Fibroblast of skin of back (primary cell): ENCODE measurements around the gene IL31. TPM values are rescaled to one million over a fixed set of nuclear protein-coding genes. Genes with fewer than 3 reads are reported as not detected.
"Not testable (repeated sequence)": the region's sequence is repeated elsewhere in the genome, so short reads cannot be mapped to it uniquely, and the experiment has no call there.

Experiments
- DNase-seq: peaks from one replicate; pipeline ENCODE4 v3.0.0-alpha.2; 2013
- polyA plus RNA-seq, 2 experiments: library from polyadenylated mRNA; unstranded; fragments of 120-200 nt; gene quantifications; one replicate each; pipeline ENCODE4 v1.2.1, GENCODE V29; 2013; ENCODE audit not compliant: insufficient read length in 2 of 2

Gene IL31
- not detected for polyA plus RNA-seq (2013, experiment 1 of 2; ENCODE audit: insufficient read length)
- not detected for polyA plus RNA-seq (2013, experiment 2 of 2; ENCODE audit: insufficient read length)

DNA sequence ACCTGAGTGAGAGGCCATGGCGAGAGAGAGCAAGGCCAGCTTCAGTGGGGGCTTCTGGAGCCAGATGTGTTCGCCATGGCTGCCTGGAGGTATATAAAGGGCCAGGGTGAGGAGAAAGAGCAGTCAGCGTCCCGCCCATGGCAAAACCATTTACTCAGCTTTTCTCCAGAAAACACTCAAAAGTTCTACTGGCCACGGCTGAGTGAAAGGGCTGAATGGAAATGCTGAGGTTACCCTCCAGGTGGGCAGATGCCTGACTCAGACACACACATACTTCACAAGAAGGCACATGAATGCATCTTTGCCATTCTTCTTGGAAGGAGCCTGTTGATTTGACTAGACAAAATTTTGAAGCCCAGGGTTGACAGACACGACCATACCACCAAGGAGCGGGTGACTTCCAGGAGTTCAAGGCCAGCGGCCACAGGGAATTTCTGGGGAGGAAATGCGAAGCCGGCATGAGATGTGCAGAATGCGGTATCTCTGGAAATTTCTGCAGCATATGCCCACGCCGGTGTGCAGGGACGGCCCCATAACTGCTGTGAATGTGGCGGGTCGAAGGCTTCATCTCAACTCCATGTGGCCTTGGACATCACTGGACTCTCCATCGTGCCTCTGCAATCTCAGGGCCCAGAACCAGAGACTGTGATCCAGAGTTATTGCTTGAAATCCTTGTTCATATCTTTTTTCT is at the start of gene IL31:
Gene IL31 (minus strand): TSS at position 67 of the 691 bp plus-strand sequence. CDS start 49 bp downstream, at position 18.
- DNase-seq = no peak

DNA sequence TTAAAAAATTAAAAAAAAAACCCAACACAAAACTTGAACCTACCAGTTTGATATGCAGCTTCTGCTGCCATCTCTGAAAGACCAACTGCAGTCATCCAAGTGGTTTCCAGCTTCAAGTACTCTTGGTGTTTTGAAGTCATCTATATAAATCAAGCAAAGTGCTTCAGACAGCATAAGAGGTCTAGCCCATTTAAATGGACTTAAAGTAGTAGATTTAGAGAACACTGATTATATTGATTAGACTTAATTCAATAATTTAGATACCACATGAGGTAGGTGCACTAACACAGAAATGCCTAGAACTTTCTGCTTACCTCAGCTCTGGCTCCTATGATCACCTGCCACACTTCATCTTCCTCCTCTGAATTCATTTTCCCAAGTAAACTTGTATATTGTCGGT is 42.4 kb upstream of the IL31 start:
- no peak for DNase-seq

DNA sequence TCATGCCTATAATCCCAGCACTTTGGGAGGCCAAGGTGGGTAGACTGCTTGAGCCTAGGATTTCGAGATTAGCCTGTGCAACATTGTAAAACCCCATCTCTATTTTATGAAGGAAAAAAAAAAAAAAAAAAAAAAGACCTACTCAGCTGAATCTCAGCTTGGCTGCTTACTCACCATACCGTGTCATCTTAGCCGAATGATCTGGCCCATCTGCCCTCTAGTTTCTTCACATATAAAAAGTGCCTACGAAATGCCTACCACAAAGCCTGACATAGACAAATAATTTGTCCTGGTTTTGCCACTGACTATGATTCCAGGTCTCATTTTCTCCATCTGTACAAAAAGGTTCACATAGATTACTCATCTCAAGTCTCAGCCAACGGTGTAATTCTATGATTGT is 41.8 kb upstream of the IL31 start:
- no peak for DNase-seq

DNA sequence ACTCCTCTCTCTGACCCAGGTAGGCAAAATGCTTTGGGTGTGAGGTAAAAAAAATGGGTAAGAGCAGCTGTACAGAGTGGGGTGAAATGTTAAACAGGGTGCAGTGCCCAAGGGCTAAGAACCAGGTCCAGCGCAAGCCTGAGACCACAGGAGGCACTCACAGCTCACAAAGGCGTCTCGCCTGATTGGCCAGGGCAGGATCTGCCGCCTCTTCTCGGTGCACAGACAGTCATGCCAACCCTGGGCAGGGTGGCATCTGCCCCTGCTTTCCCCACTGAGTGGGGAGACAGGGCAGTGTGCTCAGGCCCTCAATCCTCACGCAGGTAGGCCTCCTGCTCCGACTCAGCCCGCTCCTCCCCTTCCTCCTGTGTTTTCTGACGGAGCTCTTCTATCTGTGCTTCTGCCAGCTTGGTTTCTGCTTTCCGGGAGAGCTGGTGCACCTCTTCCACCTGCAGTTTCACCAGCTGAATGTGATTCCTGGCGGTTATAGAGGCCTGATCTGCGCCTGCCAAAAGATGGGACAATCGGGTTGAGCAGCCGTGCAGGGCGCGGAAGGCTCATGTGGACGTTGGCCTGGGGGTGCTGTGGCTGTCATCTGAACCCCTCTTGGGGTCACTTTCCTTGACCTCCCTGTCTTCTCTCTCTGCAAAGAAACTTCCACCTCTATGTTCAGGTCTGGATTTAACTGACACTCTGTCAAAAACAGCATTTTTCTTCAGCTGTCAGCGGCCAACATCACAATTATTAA is 34.2 kb upstream of the IL31 start:
- DNase-seq = no peak

DNA sequence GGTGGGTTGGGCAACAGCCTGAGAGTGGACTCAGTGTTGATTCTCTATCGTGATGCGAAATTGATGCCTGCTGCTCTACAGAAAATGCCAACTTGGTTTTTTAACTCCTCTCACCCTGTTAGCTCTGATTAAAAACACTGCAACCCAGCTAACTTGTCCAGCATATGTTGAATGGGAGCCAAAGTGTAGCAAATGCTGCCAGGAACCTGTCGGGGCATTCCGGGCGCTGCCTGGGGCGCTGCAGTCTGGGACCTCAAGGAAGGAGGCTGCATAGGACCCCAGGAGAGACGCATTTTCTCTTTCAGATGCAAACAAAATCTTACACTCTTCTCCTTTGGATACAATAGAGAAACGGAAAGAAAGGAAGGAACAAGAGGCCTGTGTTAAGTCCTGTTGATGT is 33.4 kb upstream of the IL31 start:
- no peak for DNase-seq

DNA sequence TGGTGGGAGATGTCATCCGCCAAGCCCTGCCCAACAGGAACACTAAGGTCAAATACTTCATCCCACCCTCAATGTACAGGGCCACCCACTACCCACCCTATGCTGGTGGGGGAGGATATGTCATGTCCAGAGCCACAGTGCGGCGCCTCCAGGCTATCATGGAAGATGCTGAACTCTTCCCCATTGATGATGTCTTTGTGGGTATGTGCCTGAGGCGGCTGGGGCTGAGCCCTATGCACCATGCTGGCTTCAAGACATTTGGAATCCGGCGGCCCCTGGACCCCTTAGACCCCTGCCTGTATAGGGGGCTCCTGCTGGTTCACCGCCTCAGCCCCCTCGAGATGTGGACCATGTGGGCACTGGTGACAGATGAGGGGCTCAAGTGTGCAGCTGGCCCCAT is 33.0 kb upstream of the IL31 start:
- DNase-seq = no peak

DNA sequence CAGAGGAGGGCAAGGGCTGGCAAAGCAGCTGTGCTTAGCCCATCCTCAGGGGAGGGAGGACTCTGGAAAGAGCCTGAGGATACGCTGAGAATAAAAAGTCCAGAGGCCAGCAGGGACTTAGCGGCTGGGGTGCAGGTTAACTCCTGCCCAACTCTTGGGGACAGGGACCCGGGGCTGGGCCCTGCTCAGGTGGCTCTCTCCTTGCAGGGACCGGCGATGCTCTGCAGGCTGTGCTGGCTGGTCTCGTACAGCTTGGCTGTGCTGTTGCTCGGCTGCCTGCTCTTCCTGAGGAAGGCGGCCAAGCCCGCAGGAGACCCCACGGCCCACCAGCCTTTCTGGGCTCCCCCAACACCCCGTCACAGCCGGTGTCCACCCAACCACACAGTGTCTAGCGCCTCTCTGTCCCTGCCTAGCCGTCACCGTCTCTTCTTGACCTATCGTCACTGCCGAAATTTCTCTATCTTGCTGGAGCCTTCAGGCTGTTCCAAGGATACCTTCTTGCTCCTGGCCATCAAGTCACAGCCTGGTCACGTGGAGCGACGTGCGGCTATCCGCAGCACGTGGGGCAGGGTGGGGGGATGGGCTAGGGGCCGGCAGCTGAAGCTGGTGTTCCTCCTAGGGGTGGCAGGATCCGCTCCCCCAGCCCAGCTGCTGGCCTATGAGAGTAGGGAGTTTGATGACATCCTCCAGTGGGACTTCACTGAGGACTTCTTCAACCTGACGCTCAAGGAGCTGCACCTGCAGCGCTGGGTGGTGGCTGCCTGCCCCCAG is 32.3 kb upstream of the IL31 start:
- DNase-seq = no peak

DNA sequence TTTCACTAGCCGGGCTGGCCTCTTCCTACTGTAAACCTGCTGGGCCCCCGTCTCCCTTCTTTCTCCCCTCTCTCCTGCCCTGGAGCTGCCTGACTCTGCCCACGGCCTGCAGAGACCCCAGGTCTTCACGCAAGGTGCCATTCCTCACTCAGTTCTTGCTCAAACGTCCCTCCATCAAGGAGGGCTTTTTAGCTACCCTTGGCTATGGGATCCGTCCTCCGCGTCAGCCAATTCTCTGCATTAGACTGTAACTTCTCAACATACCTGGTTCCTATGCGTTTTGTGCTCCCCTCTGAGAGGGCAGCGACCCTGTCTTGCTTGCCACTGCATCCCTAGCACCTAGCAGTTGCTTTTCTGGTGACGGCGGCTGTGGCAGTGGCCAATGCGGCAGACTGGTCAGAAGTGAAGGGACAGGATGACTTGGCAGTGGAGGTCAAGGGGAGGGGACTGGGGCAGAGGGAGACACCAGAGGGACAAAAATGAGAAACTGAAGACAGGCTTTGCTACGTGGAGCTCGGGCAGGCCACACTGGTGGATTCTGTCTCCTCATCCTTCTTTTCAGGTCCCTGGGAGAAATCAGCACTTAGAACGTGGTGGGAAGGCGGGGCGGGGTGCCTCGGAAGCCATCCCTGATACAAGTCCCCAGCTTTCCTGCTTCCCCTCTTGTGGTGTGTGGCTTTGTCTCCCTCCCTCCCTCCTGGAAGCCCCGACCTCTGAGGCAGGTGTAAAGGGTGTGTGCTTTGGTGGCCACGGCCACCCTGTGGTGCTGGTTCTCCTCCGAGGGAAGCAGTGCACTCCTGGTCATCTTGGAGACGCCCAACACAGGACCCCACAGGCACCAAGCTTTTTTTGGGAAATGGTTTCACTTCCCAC is 31.3 kb upstream of the IL31 start:
- no peak for DNase-seq

DNA sequence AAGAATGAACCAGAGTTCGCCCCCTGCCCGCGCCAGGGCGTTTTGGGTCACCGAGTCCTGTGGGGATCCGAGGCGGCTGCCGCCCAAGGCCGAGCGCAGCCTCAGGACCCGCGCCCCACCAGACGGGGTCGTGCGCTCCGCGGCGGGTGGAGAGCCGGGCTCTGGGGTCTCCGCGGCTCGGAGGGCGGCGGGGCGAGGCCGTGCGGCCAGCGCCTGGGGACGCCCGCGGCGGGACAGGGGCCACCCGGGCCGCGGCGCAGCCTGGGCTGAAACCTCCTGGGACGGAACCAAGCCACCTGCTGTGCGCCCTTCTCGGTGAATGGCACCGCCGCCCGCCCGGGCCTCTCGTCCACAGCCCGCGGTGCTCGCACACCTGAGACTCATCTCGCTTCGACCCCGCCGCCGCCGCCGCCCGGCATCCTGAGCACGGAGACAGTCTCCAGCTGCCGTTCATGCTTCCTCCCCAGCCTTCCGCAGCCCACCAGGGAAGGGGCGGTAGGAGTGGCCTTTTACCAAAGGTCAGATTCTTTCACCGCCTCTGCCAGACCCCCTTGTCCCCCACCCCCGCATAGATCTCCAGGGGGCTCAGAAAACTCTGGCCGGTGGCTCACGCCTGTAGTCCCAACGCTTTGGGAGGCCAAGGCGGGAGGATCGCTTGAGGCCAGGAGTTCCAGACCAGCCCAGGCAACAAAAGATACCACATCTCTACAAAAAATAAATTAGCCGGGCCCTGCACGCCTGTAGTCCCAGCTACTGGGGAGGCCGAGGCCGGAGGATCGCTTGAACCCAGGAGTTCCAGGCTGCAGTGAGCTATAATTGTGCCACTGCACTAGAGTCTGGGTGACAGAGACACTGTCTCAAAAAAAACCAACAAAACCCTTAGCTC is 30.4 kb upstream of the IL31 start:
- no peak for DNase-seq

DNA sequence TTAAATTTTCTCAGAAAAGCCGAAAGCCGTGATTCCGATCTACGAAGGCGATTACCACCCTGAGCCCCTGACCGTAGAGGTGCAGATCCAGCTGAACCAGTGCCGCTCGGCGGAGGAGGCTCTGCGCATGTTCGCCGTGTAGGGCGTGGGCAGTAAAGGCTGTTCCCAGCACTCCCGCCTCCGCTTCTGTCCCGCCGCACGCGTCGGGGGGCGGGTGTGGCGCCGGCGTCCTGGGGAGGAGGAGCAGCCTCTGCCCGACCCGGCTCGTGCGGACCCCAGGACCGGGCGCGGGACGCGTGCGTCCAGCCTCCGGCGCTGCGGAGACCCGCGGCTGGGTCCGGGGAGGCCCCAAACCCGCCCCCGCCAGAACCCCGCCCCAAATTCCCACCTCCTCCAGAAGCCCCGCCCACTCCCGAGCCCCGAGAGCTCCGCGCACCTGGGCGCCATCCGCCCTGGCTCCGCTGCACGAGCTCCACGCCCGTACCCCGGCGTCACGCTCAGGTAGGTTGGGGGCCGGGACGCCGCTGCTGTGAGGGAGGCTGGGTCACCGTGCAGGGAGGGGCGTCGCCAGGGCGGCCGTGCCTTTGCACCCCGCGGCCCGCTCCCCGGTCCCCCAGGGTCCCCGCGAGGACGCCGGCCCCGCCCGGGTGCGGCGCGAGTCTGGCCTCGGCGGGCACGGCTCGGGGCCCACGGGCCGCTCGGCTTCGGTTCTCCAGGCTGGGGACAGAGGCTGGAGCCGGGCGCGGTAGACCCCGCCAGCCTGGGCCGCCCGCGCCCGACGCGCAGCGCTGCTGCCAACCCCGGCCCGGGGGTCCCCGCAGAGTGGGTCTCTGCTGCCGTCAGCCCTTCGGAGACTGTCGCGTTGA is 29.5 kb upstream of the IL31 start, which contains the start of gene B3GNT4:
Gene B3GNT4 (plus strand): TSS at position 409 of the 866 bp plus-strand sequence. CDS start 910 bp downstream, outside the sequence.
- peak; percentile 56 for DNase-seq

DNA sequence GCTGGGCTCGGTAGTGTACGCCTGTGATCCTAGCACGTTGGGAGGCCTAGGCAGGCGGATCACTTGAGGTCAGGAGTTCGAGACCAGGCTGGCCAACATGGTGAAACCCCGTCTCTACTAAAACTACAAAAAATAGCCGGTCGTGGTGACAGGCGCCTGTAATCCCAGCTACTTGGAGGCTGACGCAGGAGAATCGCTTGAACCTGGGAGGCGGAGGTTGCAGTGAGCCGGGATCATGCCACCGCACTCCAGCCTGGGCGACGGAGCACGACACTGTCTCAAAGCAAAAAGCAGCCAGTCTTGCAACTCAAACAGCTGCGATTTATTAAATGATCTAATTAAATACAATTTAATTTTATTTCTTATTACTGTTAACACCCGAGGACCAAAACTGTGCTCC is 28.8 kb upstream of the IL31 start:
- not testable (repeated sequence) for DNase-seq

DNA sequence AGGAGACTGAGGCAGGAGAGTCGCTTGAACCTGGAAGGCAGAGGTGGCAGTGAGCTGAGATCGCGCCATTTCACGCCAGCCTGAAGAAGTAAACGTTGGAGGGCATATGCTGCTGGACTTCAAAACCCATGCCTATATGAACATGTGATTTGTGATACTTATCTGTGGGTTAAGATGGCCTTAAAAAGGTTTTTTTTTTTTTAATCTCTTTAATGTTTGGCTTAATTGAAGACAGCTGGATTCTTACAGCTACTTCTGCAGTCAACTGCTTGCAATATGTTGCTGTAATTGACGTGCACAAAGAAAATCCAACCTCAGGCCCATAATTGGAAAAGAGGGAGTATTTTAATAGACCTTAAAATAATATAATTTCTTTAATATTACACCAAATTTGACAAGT is 28.0 kb upstream of the IL31 start:
- DNase-seq = no peak

DNA sequence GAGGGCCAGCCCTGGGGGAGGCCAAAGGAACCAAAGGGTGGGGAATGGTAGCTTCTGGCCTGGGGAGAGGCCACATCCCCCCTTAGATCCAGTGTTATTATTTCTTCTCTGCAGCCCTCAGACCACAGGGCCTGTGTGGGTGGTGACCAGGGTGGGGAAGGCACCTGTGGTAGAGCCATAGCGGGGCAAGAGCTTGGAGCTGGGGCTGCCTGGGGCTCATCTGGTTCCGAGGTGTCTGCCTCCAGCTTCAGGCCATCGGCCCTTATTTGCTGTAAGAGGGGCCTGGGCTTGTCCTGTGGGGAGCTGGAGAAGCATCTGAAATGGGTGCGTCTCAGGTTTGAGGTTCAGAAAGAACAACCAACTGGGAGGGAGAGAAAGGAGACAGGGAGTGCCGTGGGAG is 27.4 kb upstream of the IL31 start:
- DNase-seq = no peak

DNA sequence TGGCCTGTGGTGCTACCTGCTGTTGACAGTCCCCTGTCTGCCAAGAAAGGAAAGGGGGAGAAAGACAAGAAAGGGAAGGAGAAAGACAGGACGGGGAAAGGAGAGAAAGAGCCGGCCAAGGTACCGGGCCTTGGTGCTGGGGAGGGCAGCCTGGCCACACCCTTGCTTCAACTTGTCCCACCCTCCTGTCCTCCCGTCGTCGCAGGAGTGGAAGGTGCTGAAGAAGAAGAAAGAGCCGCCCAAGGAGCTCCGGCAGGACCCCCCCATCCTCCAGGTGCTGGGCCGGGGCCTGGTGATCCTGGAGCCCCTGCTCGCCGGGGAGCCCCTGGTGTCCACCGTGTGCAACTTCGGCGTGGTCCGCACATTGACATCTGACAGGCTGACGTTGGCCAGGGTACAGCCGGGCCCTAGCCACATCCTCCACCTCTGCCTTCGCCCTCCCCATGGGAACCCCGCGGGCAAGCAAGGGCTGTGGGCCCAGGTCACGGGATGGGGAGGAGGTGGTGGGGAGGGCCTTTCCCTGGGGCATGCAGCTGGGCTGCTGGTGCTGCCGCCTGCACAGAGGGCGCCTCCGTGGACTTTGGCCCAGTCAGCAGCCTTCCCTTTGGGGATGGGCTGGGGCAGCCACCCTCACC is 26.6 kb upstream of the IL31 start:
- no peak for DNase-seq

DNA sequence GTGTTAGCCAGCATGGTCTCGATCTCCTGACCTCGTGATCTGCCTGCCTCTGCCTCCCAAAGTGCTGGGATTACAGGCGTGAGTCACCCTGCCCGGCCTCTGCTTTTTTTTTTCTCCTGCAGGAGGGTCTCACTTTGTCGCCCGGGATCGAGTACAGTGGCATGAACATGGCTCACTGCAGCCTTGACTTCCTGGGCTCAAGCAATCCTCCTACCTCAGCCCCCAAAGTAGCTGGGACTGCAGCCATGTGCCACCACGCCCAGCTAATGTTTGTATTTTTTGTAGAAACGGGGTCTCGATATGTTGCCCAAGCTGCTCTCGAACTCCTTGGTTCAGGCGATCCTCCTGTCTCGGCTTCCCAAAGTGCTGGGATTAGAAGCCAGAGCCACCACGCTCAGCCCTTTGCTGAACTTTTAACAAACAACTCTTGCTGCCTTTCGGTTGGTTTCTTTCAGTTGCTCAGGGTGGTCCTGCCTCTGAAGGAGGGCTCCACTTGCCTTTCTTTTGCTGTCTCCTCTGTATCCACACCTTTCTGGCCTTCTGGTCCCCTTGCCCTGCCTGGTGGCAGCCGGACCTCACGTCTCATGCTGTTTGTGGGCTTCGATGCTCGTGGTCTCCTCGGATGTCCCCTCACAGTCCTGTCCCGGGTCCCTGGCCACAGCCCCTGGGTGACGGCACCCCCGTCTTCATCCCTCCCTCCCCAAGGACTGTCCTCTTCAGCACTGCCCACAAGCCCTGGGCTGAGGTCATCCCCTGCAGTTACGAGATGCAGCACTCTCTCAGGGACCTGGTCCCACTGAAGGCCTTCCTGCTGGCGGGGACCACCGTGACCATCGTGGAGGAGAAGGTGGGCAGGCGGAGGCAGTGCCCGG is 25.7 kb upstream of the IL31 start:
- DNase-seq = no peak

DNA sequence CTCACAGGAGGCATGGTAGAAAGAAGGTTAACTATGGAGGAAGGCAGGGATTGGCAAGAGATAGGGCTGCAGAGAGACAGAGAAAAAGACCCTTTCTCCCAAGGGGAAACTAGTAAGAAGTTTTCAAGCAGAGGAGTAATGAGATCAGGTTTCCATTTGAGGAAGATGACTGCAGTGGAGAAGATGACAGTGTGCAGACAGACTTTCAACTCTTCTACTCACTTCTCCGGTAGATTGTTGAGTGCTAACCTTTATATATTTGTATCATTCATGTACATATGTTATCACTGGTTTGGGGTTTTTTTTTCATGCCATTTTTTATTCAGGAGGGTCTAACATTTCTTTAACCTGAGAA is 23.6 kb upstream of the IL31 start:
- DNase-seq = no peak

DNA sequence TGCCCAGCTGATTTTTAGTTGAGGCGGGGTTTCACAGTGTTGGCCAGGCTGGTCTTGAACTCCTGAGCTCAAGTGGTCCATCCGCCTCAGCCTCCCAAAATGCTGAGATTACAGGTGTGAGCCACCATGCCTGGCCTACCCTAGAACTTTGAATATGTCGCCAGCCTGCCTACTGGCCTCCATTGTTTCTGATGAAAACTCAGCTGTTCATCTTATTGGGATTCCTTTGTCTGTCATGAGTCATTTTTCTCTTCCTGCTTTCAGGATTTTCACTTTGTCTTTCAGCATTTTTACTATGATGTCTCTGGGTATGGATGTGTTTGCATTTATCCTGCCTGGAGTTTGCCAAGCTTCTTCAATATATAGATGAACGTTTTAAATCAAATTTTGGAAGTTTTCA is 21.4 kb upstream of the IL31 start:
- DNase-seq = no peak

DNA sequence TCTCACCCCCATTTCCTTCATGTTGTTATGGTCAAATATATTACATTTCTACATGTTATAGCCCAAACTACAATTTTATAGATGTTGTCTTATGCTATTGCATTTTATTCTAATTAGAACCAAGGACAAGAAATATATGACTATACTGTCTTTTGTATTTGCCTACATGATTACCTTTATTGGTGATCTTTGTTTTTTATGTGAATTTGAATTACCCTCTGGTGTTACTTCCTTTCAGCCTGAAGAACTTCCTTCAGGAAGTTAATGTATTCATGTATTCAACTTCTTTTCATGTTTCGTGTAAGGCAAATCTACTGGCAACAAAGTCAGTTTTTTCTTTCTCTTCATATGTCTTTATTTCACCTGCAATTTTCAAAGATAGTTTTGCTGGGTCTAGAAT is 20.8 kb upstream of the IL31 start:
- no peak for DNase-seq

DNA sequence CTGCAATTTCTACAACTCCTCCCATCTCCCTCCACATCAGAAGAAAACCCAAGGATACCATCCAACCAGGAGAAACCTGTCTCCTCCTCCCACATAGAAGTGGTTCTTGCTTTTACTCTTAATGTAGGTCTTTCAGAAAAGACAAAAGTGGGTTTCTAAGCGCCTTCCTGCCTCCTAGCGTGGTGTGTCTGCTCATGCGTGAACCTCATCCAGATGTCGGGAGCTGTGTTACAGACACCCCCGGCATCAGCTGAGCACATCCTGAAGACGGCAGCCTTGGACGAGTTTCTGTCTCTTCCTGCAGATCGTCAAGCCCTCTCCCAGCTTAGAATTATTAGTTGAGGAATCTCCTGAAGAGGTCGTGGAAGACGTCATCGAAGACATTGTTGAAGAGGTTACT is 18.4 kb upstream of the IL31 start:
- no peak for DNase-seq
